Measurements from ENCODE around the gene CCDC3. TPM values are rescaled to one million over a fixed set of nuclear protein-coding genes. Genes with fewer than 3 reads are reported as not detected.

Gene CCDC3
- under 0.01 TPM in 1 of 2 replicates, not detected in the other for total RNA-seq

GRCh38 chr10:13001041-13001886 is at the start of gene CCDC3:
Gene CCDC3, minus strand, starts transcription at chr10:13001713. Its CDS starts 143 bp downstream, at chr10:13001570.

Other genes with a start within 250 kb of the CCDC3 start
- 84.4 and 140 TPM in 2 replicates for gene OPTN, start 98.5 kb upstream of the CCDC3 start, total RNA-seq
- gene MCM10, start 159.8 kb upstream of the CCDC3 start, total RNA-seq: 0.99 and 6.0 TPM in 2 replicates
- not detected in 2 replicates for gene UCMA, start 232.7 kb upstream of the CCDC3 start, total RNA-seq

Measured in smooth muscle cell of trachea (primary cell).